BE2C (cell line): ENCODE results near the gene DCLRE1C.
"Not testable (repeated sequence)": the region's sequence is repeated elsewhere in the genome, so short reads cannot be mapped to it uniquely, and the experiment has no call there.

Experiments used
- DNase-seq: peaks from one replicate; pipeline ENCODE4 v3.0.0-alpha.2; 2020
- H3K27me3 ChIP-seq: fragments of 250-450 bp; sonication (Bioruptor Pico); 2 replicates; pipeline ENCODE4 v1.5.1; 2020; ENCODE audit warnings: mild to moderate bottlenecking
- H3K36me3 ChIP-seq: fragments of 250-450 bp; sonication (Bioruptor Pico); 2 replicates; pipeline ENCODE4 v1.5.1; 2020; ENCODE audit warnings: mild to moderate bottlenecking
- H3K4me1 ChIP-seq: fragments of 250-450 bp; sonication (Bioruptor Pico); 2 replicates; pipeline ENCODE4 v1.5.1; 2020
- H3K4me3 ChIP-seq: 2 replicates; pipeline ENCODE4 v1.5.1; 2011; ENCODE audit warnings: low read depth, low read length
- H3K9me3 ChIP-seq: fragments of 250-450 bp; sonication (Bioruptor Pico); 2 replicates; pipeline ENCODE4 v1.5.1; 2020
- TF ChIP-seq, protein P1 (sequence below): IDR thresholded peaks from 2 replicates; pipeline ENCODE4 v1.5.1; 2012; ENCODE audit warnings: mild to moderate bottlenecking, low read depth, low read length

DCLRE1C gene

GRCh38 chr10:14975672-14976273 lies 21.9 kb upstream of the DCLRE1C start:
- no peaks in the 10 kb centered on the region for H3K36me3 ChIP-seq
- H3K4me1 ChIP-seq = no peaks in the 10 kb centered on the region
- H3K9me3 ChIP-seq = no peaks in the 10 kb centered on the region
- no peaks in the 10 kb centered on the region for H3K27me3 ChIP-seq
- H3K4me3 ChIP-seq = peak overlapping the region; percentile 34
- peak; percentile 20 for DNase-seq
- TF ChIP-seq, protein P1, sequence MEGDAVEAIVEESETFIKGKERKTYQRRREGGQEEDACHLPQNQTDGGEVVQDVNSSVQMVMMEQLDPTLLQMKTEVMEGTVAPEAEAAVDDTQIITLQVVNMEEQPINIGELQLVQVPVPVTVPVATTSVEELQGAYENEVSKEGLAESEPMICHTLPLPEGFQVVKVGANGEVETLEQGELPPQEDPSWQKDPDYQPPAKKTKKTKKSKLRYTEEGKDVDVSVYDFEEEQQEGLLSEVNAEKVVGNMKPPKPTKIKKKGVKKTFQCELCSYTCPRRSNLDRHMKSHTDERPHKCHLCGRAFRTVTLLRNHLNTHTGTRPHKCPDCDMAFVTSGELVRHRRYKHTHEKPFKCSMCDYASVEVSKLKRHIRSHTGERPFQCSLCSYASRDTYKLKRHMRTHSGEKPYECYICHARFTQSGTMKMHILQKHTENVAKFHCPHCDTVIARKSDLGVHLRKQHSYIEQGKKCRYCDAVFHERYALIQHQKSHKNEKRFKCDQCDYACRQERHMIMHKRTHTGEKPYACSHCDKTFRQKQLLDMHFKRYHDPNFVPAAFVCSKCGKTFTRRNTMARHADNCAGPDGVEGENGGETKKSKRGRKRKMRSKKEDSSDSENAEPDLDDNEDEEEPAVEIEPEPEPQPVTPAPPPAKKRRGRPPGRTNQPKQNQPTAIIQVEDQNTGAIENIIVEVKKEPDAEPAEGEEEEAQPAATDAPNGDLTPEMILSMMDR = peak; percentile 56

DNA sequence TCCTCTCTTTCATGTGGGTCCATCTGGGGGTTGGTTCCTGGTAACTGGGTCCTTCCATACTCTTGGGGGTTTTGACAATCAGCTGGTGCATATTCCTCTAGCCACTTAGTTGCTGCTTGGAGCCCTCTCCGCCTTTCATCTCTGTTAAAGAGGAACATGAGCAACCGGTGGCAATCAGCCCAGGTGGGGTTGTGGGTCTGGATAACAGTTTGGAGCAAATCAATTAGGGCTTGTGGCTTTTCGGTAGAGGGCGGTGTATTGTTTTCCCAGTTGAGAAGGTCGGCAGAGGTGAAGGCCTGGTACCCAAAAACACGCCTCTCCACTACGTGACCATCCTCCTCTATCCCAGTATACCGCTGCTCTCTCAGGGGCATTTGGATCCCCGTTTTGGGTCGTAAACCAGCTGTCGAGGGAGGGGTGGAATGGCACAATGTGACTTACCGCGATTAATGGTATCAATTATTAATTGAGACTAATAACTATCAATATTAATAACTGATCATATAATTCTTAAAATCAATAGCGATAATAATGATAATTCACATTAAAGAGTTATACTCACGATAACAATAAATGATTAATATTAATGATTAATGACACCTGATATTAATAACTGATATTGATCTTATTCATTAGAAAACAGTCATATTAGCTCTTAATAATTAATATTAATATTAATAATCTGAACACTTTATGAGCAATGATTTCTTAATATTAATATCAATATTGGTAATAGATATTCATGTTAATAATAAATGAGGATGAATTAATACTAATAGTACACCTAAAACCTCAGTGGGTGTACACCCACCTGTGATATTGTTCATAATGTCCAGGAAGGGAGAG lies 20.5 kb upstream of the DCLRE1C start:
- H3K36me3 ChIP-seq, H3K4me3 ChIP-seq, H3K4me1 ChIP-seq, DNase-seq, H3K27me3 ChIP-seq, H3K9me3 ChIP-seq: not testable (repeated sequence)

DNA sequence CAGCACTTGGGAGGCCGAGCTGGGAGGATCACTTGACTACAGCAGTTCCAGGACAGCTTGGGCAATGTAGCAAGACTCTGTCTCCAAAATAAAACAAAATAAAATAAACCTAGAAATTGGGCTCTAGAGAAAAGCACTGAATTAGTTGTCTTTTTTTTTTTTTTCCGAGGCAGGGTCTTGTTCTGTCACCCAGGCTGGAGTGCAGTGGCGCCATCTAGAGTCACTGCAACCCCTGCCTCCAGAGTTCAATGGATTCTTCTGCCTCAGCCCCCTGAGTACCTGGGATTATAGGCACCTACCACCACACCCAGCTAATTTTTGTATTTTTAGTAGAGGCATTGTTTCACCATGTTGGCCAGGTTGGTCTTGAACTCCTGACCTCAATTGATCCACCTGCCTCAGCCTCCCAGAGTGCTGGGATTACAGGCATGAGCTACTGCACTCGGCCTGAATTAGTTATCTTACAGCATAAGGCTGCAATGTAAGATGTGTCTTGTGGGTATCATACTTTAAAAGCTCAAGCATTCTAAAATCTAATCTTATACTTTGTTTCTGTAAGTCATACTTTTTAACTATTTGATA lies 18.1 kb upstream of the DCLRE1C start:
- no peak overlapping the region for H3K4me3 ChIP-seq
- H3K36me3 ChIP-seq = no peaks in the 10 kb centered on the region
- H3K27me3 ChIP-seq = no peaks in the 10 kb centered on the region
- no peaks in the 10 kb centered on the region for H3K9me3 ChIP-seq
- TF ChIP-seq, protein P1 = peak; percentile 76
- DNase-seq = peak; percentile 42
- no peaks in the 10 kb centered on the region for H3K4me1 ChIP-seq

DNA sequence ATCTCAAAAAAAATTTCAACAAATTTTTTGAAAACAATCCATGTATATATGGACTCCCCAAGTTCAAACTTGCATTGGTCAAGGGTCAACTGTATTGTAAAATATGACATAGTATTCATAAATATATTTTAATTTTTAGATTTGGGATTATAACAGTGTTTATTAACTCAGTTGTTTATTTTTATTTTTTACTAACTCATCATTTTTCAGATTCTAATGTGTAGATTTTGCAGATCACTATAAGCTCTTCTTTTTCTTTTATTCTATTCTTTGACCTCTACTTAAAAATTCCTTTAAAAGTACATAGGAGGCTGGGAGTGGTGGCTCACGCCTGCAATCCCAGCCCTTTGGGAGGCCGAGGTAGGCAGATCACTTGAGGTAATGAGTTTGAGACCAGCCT lies 14.0 kb upstream of the DCLRE1C start:
- Histone ChIP-seq H3K36me3 (no peaks in the 10 kb centered on the region), H3K27me3 (no peaks in the 10 kb centered on the region), H3K4me3 (no peak overlapping the region), H3K9me3 (no peaks in the 10 kb centered on the region), H3K4me1 (no peaks in the 10 kb centered on the region)
- DNase-seq = no peak
- TF ChIP-seq, protein P1 = no peak

GRCh38 chr10:14959221-14960057 lies 5.5 kb upstream of the DCLRE1C start, which contains the start of gene MEIG1:
Gene MEIG1, plus strand, starts transcription at chr10:14959388. Its CDS starts 7,081 bp downstream, at chr10:14966469.
- Histone ChIP-seq H3K4me3 (peak within 1 kb of the TSS; percentile 94), H3K9me3 (no peaks in the 10 kb centered on the region), H3K27me3 (no peaks in the 10 kb centered on the region), H3K36me3 (no peaks in the 10 kb centered on the region), H3K4me1 (no peaks in the 10 kb centered on the region)
- TF ChIP-seq, protein P1 = no peak
- DNase-seq = peak; percentile 94

DNA sequence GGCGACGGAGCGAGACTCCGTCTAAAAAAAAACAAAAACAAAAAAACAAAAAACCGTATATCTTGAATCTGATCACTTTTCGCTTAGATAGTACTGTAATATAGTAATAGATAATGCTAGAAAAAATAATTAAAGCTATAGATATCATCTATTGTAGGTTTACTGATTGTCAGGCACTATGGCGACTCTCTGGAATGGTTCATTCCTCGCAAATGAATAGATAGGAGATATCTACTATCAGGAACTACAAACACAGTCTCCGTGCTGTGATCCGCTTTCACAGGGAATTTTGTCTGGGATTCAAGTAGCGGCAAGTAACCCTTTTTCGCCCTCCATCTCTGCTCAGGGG lies 5.0 kb upstream of the DCLRE1C start:
- Histone ChIP-seq H3K36me3 (no peaks in the 10 kb centered on the region), H3K27me3 (no peaks in the 10 kb centered on the region), H3K9me3 (no peaks in the 10 kb centered on the region), H3K4me3 (peak overlapping the region; percentile 94), H3K4me1 (no peaks in the 10 kb centered on the region)
- TF ChIP-seq, protein P1 = no peak
- no peak for DNase-seq
